SH-SY5Y (cell line): ENCODE measurements around the gene SBNO2.

ENCODE experiments used
- GATA2 ChIP-seq: IDR thresholded peaks from 2 replicates; pipeline ENCODE4 v1.6.1; 2011; ENCODE audit warnings: mild to moderate bottlenecking, low read depth, low read length
- GATA3 ChIP-seq: IDR thresholded peaks from 2 replicates; pipeline ENCODE4 v1.6.1; 2011; ENCODE audit warnings: low read depth, mild to moderate bottlenecking, low read length, moderate library complexity

DNA sequence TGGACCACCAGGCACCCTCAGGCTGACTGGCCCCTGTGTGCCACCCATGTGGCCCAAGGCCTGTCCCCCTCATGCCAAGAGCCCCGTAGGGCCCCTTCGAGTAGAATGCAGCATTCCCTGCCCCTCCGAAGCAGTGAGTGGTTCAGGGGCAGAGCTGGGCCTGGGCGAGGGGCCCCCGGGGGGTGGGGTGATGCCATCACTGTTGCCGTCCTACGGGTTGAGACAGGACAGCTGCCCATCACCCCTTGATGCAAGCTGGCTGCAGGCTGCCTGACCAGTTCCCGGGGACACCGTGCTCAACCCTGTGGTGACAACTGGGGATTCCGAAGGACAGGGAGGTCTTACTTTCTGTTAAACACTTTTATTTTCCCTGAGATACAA, 4.7 kb downstream of the SBNO2 start:
- TF ChIP-seq GATA2, result no peak
- TF ChIP-seq GATA3, result no peak
